HepG2 (cell line): ENCODE data around the gene SLC13A3. TPM values are rescaled to one million over a fixed set of nuclear protein-coding genes. Genes with fewer than 3 reads are reported as not detected.

Experiments used
- ARID5B ChIP-seq: IDR thresholded peaks from 2 replicates; pipeline ENCODE4 v1.4.0; 2020; ENCODE audit warnings: mild to moderate bottlenecking, missing genetic modification reagents
- FLYWCH1 ChIP-seq: sonication (generic); formaldehyde crosslinking; IDR thresholded peaks from 2 replicates; pipeline ENCODE4 v1.8.1; 2023; ENCODE audit warnings: mild to moderate bottlenecking, missing genetic modification reagents
- GMEB2 ChIP-seq: IDR thresholded peaks from 2 replicates; pipeline ENCODE4 v1.6.1; 2016; ENCODE audit warnings: missing biosample characterization, missing genetic modification reagents, low read depth
- HMG20B ChIP-seq: conservative IDR thresholded peaks from 2 replicates; pipeline ENCODE4 v1.6.1; 2016; ENCODE audit warnings: missing genetic modification reagents, missing compliant biosample characterization
- MYNN ChIP-seq: sonication (generic); formaldehyde crosslinking; IDR thresholded peaks from 2 replicates; pipeline ENCODE4 v1.4.0; 2020; ENCODE audit warnings: mild to moderate bottlenecking, low read depth, missing genetic modification reagents
- NFKB2 ChIP-seq: sonication (generic); formaldehyde crosslinking; IDR thresholded peaks from 2 replicates; pipeline ENCODE4 v1.4.0; 2020; ENCODE audit warnings: missing genetic modification reagents, borderline replicate concordance
- NR2F6 ChIP-seq, 2 experiments: IDR thresholded peaks; 2 replicates each; pipeline ENCODE4 v1.6.1; 2016; ENCODE audit warnings: antibody characterized with exemption in 1 of 2, mild to moderate bottlenecking in 1 of 2
- NRL ChIP-seq: sonication (generic); formaldehyde crosslinking; IDR thresholded peaks from 2 replicates; pipeline ENCODE4 v1.5.0; 2020; ENCODE audit warnings: missing genetic modification reagents, mild to moderate bottlenecking, moderate library complexity, borderline replicate concordance
- REL ChIP-seq: sonication (generic); formaldehyde crosslinking; conservative IDR thresholded peaks from 2 replicates; pipeline ENCODE4 v1.8.0; 2022; ENCODE audit warnings: mild to moderate bottlenecking, missing genetic modification reagents, moderate library complexity
- RFX1 ChIP-seq: fragments of 450-650 bp; IDR thresholded peaks from 2 replicates; pipeline ENCODE4 v1.6.1; 2017
- SRSF9 ChIP-seq: fragments of 200-400 bp; formaldehyde crosslinking; IDR thresholded peaks from 2 replicates; pipeline ENCODE4 v1.6.1; 2018; ENCODE audit warnings: borderline replicate concordance, mild to moderate bottlenecking, low read depth, low read length; ENCODE audit not compliant: insufficient read depth, poor library complexity, severe bottlenecking
- TOE1 ChIP-seq: sonication (generic); formaldehyde crosslinking; IDR thresholded peaks from 2 replicates; pipeline ENCODE4 v1.4.0; 2020; ENCODE audit warnings: mild to moderate bottlenecking, missing genetic modification reagents
- YY1 ChIP-seq: IDR thresholded peaks from 2 replicates; pipeline ENCODE4 v1.6.1; 2011; ENCODE audit warnings: low read length, low read depth, moderate library complexity, mild to moderate bottlenecking; ENCODE audit not compliant: insufficient read depth, insufficient replicate concordance
- ZBTB33 ChIP-seq: sonication (generic); formaldehyde crosslinking; IDR thresholded peaks from 2 replicates; pipeline ENCODE4 v1.4.0; 2020; ENCODE audit warnings: missing genetic modification reagents
- ZNF232 ChIP-seq: sonication (generic); formaldehyde crosslinking; IDR thresholded peaks from 2 replicates; pipeline ENCODE4 v1.4.0; 2020; ENCODE audit warnings: missing genetic modification reagents, borderline replicate concordance
- ZNF543 ChIP-seq: sonication (generic); formaldehyde crosslinking; IDR thresholded peaks from 2 replicates; pipeline ENCODE4 v1.4.0; 2020; ENCODE audit warnings: mild to moderate bottlenecking, missing genetic modification reagents
- ZNF552 ChIP-seq: sonication (generic); formaldehyde crosslinking; IDR thresholded peaks from 2 replicates; pipeline ENCODE4 v1.9.0; 2022; ENCODE audit warnings: missing genetic modification reagents, mild to moderate bottlenecking, borderline replicate concordance
- ZNF652 ChIP-seq: IDR thresholded peaks from 2 replicates; pipeline ENCODE4 v1.6.1; 2016; ENCODE audit warnings: low read depth, borderline replicate concordance
- ZNF674 ChIP-seq: sonication (generic); formaldehyde crosslinking; IDR thresholded peaks from 2 replicates; pipeline ENCODE4 v1.5.0; 2020; ENCODE audit warnings: low read depth, mild to moderate bottlenecking, missing genetic modification reagents
- ZNF710 ChIP-seq: sonication (generic); formaldehyde crosslinking; IDR thresholded peaks from 2 replicates; pipeline ENCODE4 v1.5.0; 2020; ENCODE audit warnings: mild to moderate bottlenecking, missing genetic modification reagents, borderline replicate concordance
- ZNF777 ChIP-seq: sonication (generic); formaldehyde crosslinking; IDR thresholded peaks from 2 replicates; pipeline ENCODE4 v1.4.0; 2020; ENCODE audit warnings: missing genetic modification reagents
- polyA plus RNA-seq, 8 experiments: library from polyadenylated mRNA; depleted of rRNA in 3 of 8; stranded (reverse) in 7 of 8; unstranded in 1 of 8; fragments of >200 nt; fragmentation: Illumina TruSeq in 4 of 8; extraction: Trizol in 4 of 8; gene quantifications; 2 replicates each; pipeline versions ENCODE4 v1.2.1 to v1.2.3, GENCODE V29; 2011 to 2016; ENCODE audit warnings: low read depth in 4 of 8, missing spikeins in 1 of 8, mixed read lengths in 1 of 8; ENCODE audit not compliant: insufficient read depth in 1 of 8
- total RNA-seq, 5 experiments: library from RNA; depleted of rRNA; stranded (reverse); fragments of >200 nt; fragmentation: Illumina TruSeq; extraction: Trizol; gene quantifications; 2 replicates each; pipeline ENCODE4 v1.2.3, GENCODE V29; 2016; ENCODE audit warnings: low read depth in 1 of 5

The SLC13A3 gene
- total and polyA plus RNA-seq, 2 of the 13 experiments (the other 11 are each of a cell fraction or from before 2014, with no cell fraction given): 66.5 to 76.0 TPM

- TF ChIP-seq FLYWCH1 (CRISPR knock-in tag) (no peak), SRSF9 (no peak), REL (no peak), ARID5B (peak; percentile 41; the same call in 1 of the 2 replicates), ZNF543 (CRISPR knock-in tag) (no peak), NR2F6 (IDR thresholded peaks at IDR 0.05) (peak; percentile 80), NR2F6 (CRISPR knock-in tag; IDR thresholded peaks at IDR 0.05) (no peak; the same call in 1 of the 2 replicates), ZNF232 (CRISPR knock-in tag) (no peak), ZNF552 (no peak), ZNF652 (no peak), ZNF777 (no peak), TOE1 (no peak), MYNN (CRISPR knock-in tag) (no peak), YY1 (no peak), NFKB2 (CRISPR knock-in tag) (no peak), RFX1 (no peak), NRL (no peak), ZNF674 (CRISPR knock-in tag) (no peak), GMEB2 (CRISPR knock-in tag) (no peak), HMG20B (CRISPR knock-in tag) (no peak), ZBTB33 (CRISPR knock-in tag) (no peak), ZNF710 (no peak)
Observed at GRCh38 chr20:46607849-46608497, 43.3 kb downstream of the SLC13A3 start (continued).
